ENCODE measurements around the gene GRN.
"Not testable (repeated sequence)": the region's sequence is repeated elsewhere in the genome, so short reads cannot be mapped to it uniquely, and the experiment has no call there.

GRN gene

GRCh38 chr17:44384823-44385286 is 39.8 kb downstream of the GRN start:
- no peak for DNase-seq

DNA sequence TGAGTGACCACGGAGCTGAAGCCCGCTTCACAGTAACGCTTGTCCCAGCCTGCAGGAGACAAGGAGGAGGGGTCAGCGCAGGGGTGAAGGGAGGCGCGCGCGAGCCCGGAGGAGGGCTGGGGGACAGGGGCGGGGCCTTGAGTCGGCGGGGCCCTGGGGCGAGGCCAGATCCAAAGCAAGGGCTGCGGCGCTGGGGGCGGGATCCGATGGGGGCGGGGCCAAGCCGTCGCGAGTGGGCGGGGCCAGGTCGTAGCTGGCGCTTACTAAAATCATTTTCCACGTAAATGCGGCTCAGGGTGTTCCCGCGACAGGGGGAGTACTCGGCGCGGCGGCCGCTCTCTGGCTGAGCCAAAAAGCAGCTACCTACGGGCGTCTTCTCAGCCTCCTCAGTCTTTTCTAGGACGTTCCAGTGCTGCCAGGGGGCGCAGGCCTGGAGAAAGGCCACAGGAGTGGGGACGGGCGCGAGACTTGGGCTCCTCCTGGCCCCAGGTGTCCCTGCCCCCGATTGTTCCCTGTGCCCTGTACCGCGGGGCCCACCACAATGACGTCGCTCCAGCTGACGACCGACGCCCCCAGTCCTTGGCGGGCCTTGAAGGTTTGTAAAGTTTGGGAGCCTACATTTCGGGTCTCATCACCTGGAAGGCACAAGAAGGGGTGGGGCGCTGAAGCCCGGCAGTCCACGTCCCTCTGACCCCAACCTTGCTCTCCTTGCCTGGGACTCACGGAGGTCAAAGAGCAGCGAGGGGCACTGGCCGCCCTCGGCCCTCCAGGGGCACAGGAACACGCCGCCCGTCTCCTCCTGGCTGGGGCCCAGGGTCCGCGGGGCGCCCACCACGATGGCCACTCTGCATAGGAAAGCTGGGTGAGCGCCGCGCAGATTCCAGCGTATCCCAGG is 40.4 kb downstream of the GRN start:
- DNase-seq: peak; percentile 55 to 77 (median 64)

DNA sequence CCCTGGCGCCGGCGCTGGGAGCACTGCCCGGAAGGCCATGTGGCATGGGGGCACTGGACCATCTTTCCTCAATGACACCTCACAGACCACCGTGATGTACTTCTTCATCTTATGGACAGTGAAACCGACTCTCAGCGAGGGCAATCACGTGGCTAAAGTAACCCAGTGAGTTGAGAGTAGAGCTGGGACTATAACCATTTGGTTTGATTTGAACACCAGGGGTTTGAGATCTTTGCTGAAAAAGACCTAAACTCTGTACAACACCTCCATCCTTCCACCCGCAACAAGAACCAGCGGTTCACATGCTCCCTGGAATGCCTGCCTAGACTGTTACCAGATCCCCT is 41.1 kb downstream of the GRN start:
- no peak for DNase-seq

DNA sequence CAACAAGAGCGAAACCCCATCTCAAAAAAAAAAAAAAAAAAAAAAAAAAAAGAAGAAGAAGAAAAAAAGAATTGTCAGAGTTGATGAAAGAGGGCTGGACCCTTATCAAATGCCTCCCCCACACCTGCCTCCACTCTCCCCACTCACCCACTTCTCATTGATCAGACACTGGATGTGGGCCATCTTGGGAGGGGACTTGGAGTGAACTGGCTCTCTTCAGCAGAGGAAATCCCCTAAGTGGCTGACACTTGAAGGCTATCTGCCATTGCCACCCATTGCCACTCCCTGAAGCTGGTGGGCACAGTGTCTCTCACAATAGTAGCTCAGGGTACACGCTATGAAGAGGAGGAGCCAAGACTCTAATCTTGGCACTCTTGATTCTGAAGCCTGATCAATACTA is 42.7 kb downstream of the GRN start:
- no peak for DNase-seq

- DNase-seq: no peak
Measured at GRCh38 chr17:44389281-44389680, 44.2 kb downstream of the GRN start, which contains the start of gene ITGA2B. ITGA2B (minus strand) TSS chr17:44389649; CDS start chr17:44389473, 176 bp downstream.

GRCh38 chr17:44389723-44390202 is 44.7 kb downstream of the GRN start:
- no peak for DNase-seq

- no peak for DNase-seq
Measured at GRCh38 chr17:44390250-44390870, 45.3 kb downstream of the GRN start.

DNA sequence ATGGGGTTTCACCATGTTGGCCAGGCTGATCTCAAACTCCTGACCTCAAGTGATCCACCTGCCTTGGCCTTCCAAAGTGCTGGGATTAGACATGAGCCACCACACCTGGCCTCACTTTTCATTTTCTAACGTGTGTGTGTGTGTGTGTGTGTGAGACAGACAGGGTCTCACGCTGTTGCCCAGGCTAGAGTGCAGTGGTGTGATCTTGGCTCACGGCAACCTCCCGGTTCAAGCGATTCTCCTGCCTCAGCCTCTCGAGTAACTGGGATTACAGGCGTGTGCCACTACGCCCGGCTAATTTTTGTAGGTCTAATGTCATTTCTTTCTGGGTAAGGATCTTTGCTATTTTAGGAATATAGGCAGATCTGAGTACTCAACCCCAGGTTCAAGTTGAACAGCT is 49.0 kb downstream of the GRN start:
- DNase-seq: not testable (repeated sequence)

- DNase-seq: no peak
Measured at GRCh38 chr17:44394833-44395232, 49.7 kb downstream of the GRN start.

GRCh38 chr17:44396946-44397345 is 51.8 kb downstream of the GRN start:
- no peak for DNase-seq

DNA sequence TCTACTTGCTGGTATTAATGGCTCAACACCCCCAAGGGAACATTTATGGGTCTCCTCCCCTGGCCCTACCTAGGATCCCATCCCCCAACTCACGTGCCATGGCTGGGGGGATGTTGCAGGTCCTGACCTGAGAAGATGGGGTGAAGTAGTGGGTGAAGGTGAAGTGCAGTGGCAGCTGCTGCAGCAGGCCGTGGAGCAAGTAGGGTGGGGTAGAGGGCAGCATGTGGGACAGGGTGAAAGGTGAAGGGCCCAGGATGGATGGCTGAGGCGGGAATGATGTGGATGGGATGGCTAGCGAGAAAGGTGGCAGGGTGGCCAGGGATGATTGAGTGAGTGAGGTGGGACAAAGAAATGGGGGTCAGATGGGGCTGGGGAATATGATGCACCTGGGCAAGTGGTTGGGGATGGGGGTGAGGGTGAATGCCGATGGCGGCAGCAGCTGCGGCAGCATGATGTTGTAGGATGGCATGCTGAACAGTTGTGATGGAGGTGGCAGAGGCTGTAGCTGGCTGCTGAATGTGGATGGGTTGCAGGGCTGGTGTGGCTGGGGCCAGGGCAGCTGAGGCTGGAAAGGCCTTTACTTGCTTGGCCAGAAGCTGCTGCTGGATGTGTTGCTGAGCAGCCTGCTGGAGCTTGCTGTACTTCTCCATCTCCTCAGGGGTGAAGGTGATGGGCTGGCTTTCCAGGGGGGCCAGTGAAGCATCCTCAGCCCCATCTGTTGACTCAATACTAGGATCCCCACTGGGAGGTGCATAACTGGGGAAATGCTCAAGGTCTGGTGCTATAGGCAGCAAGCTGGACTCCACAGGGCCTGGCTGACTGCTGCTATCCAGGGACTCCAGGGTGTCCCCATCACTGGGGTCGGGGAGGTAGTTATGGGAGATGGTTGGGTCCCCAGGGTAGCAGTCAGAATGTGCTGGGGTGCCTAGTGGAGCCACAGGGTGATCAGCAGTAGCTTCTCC is 52.7 kb downstream of the GRN start:
- DNase-seq: no peak

DNA sequence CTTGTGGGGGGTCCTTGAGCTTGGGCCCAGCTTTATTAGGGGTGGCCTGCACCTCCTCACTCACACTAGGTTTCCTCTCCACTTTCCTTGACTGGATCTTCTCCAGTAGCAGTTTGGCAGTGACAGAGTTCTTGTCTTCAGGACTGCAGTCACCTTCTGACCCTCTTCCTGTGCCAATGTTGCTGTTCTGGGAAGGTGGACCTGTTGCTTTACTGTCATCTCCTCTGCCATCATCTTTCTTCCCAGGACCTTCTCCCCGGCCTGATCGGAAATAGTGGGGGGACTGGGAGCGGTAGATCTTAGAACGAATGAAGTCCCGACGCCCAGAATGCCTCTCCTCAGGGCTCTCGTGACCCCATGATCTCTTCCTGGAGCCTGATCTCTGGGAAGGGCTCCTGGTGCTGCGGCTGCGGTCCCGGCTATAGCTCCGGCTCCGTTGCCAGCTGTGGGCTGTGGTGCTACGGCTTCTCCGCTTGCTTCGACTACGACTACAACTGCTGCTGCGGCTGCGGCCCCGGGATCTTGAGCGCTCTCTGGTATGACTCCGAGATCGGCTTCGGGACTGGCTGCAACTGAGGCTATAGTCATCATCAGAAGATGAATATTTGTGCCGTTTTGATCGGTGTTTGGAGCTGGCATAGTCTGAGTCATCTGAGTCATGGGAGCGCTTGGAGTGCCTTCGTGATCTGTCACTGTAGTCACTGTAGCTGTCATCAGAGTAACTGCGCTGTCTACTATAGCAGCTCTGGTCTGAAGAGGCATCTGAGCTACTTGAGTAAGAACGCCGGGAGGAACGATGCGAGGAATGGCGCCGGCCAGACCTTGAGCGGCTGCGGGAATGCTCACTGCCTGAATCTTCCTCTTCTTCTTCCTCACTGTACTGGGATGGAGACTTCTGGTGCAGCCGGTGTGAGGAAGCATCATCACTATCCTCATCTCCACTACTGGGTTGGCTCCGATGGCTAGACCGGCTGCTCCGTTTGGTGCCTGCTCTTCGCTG is 53.9 kb downstream of the GRN start:
- no peak for DNase-seq

- DNase-seq: no peak
Measured at GRCh38 chr17:44400226-44400847, 55.2 kb downstream of the GRN start.
